ENCODE data around the gene BFSP1.

DNA sequence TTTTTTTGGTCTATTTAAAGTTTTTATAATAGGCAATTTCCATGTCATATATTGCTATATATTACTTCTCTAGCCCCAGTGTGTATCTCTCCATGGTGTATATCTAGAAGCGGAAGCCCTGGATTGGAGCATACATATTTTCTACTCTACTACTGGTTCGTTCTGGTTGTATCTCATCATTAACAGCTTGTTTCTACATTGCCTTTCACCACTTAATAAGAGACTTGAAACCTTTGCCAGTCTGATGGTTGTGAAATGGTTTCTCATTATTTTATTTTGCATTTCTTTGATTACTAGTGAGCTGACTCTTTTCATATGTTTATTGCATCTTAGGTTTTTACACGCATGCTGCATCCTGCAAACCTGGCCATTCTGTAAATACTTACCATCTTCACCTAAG lies 42.3 kb upstream of the BFSP1 start:
- TF ChIP-seq CTCF (IDR thresholded peaks at IDR 0.05), result no peak
- TF ChIP-seq ZFX (IDR thresholded peaks at IDR 0.05; ENCODE audit: borderline replicate concordance), result no peak

Data from 22Rv1 (cell line).